ENCODE results near the gene LRIG1.

Gene LRIG1

GRCh38 chr3:66381626-66382025 is 119.2 kb downstream of the LRIG1 start:
- DNase-seq (ENCODE audit: low read depth), result peak; percentile 87
- TF ChIP-seq, protein P1, sequence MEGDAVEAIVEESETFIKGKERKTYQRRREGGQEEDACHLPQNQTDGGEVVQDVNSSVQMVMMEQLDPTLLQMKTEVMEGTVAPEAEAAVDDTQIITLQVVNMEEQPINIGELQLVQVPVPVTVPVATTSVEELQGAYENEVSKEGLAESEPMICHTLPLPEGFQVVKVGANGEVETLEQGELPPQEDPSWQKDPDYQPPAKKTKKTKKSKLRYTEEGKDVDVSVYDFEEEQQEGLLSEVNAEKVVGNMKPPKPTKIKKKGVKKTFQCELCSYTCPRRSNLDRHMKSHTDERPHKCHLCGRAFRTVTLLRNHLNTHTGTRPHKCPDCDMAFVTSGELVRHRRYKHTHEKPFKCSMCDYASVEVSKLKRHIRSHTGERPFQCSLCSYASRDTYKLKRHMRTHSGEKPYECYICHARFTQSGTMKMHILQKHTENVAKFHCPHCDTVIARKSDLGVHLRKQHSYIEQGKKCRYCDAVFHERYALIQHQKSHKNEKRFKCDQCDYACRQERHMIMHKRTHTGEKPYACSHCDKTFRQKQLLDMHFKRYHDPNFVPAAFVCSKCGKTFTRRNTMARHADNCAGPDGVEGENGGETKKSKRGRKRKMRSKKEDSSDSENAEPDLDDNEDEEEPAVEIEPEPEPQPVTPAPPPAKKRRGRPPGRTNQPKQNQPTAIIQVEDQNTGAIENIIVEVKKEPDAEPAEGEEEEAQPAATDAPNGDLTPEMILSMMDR (conservative IDR thresholded peaks at IDR 0.05; ENCODE audit: low read depth, low read length), result no peak
- H3K4me3 ChIP-seq (ENCODE audit: low read depth, low read length), result no peak overlapping the region

GRCh38 chr3:66380200-66380932 is 120.5 kb downstream of the LRIG1 start:
- no peak for DNase-seq (ENCODE audit: low read depth)
- TF ChIP-seq, protein P1 (conservative IDR thresholded peaks at IDR 0.05; ENCODE audit: low read depth, low read length), result no peak
- no peak overlapping the region for H3K4me3 ChIP-seq (ENCODE audit: low read depth, low read length)

GRCh38 chr3:66379565-66379964 is 121.3 kb downstream of the LRIG1 start:
- H3K4me3 ChIP-seq (ENCODE audit: low read depth, low read length), result no peak overlapping the region
- DNase-seq (ENCODE audit: low read depth), result no peak
- TF ChIP-seq, protein P1 (conservative IDR thresholded peaks at IDR 0.05; ENCODE audit: low read depth, low read length), result no peak

GRCh38 chr3:66378256-66378655 is 122.6 kb downstream of the LRIG1 start:
- TF ChIP-seq, protein P1 (conservative IDR thresholded peaks at IDR 0.05; ENCODE audit: low read depth, low read length), result peak; percentile 70
- DNase-seq (ENCODE audit: low read depth), result peak; percentile 41
- no peak overlapping the region for H3K4me3 ChIP-seq (ENCODE audit: low read depth, low read length)

DNA sequence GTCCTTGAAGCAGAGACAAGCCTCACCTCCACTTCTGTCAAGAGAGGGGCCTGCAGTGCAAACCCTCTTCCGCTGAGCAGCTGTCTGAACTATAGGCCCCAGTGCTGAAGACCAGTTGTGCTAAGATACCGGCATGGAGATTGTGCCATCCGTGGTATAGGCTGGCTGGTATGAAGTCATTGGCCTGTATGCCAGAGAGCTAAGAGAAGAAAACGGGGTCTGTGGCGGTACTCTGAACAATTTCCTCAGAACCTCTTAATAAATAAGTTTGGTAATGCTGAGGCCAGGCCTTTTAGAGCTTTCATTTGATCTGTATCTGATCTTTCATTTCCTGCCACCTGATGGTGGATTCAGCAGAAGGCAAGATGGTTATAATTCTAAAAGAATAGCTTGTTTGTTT is 123.0 kb downstream of the LRIG1 start:
- no peak overlapping the region for H3K4me3 ChIP-seq (ENCODE audit: low read depth, low read length)
- TF ChIP-seq, protein P1 (conservative IDR thresholded peaks at IDR 0.05; ENCODE audit: low read depth, low read length), result no peak
- DNase-seq (ENCODE audit: low read depth), result no peak

DNA sequence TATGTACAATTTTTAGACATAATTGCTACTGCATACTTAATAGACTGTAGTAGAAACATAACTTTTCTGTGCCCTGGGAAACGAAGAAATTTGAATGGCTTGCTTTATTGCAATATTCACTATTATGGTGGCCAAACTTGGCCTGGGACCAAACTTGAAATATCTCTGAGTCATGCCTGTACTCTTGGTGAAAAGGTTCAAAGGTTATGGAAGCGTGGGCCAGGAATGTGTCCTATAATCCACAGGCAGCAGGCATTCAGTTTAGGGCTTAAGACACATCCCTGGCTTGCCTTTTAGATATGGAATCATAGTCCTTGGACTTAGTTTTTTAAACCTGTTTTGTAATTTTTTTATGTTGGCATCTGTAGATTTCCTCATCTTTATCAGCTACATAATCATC is 124.3 kb downstream of the LRIG1 start:
- no peak overlapping the region for H3K4me3 ChIP-seq (ENCODE audit: low read depth, low read length)
- peak; percentile 96 for DNase-seq (ENCODE audit: low read depth)
- TF ChIP-seq, protein P1 (conservative IDR thresholded peaks at IDR 0.05; ENCODE audit: low read depth, low read length), result no peak
